Activated T-helper 1 cell treated with anti-CD3 and anti-CD28 coated beads, Interleukin-12 subunit alpha, Interleukin-12 subunit beta, Interleukin-2, Interleukin-4 antibody, amounts not matched to agents 30 ng/mL and 10 ng/mL and 1 ng/mL, durations not matched to agents 14 hours and 24 hours and 36 hours (primary cell): ENCODE results near the gene CD151. TPM values are rescaled to one million over a fixed set of nuclear protein-coding genes. Genes with fewer than 3 reads are reported as not detected.

ENCODE experiments used
- DNase-seq: peaks from one replicate; pipeline ENCODE4 v3.0.0; 2021; ENCODE audit warnings: low spot score
- H3K27ac Mint-ChIP-seq: one replicate; pipeline ENCODE4 v1.8.0; 2021; ENCODE audit warnings: mild to moderate bottlenecking, mixed read lengths
- H3K27me3 Mint-ChIP-seq: one replicate; pipeline ENCODE4 v1.8.0; 2022; ENCODE audit warnings: mild to moderate bottlenecking, moderate library complexity, mixed read lengths; ENCODE audit not compliant: insufficient read depth
- H3K36me3 Mint-ChIP-seq: one replicate; pipeline ENCODE4 v1.8.0; 2021; ENCODE audit warnings: low read depth, mixed read lengths
- H3K4me1 Mint-ChIP-seq: one replicate; pipeline ENCODE4 v1.8.0; 2021; ENCODE audit warnings: low read depth, mixed read lengths
- H3K4me3 Mint-ChIP-seq: one replicate; pipeline ENCODE4 v1.8.0; 2021; ENCODE audit warnings: mild to moderate bottlenecking, moderate library complexity, mixed read lengths
- H3K9me3 Mint-ChIP-seq: one replicate; pipeline ENCODE4 v1.8.0; 2021; ENCODE audit warnings: mixed read lengths
- intact Hi-C: fragments of 100-400 bp; cut with micrococcal nuclease; formaldehyde crosslinking; loops from one replicate; pipeline ENCODE4 v1.15.1; 2024
- total RNA-seq: library from RNA; stranded (reverse); gene quantifications from 2 replicates; pipeline ENCODE4 v1.2.3, GENCODE V29; 2022

CD151 gene
- total RNA-seq, 1 donor from 2014 or later, result 80.6 TPM

DNA sequence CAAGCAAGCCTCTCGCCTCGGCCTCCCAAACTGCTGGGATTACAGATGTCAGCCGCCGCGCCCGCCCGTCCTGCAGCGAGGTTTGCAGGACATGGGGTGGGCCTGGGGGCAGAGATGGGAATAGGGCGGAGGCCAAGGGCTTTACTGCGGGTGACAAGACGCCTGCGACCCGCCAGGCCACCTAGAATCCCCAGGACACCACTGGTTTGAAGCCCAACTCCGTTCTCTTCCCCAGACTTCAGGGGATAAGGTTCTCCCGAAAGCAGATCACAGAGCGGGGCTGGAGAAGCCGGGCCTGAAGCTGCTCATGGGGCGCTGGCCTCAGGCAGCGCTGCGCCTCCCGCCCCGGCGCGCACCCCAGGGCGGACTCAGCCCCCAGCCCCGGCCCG lies 9.2 kb downstream of the CD151 start:
- Mint-ChIP-seq H3K27me3 (peaks cover 2% of the 10 kb centered on the region), H3K9me3 (no peaks in the 10 kb centered on the region), H3K4me3 (peak overlapping the region; percentile 89), H3K36me3 (peaks cover 6% of the 10 kb centered on the region), H3K27ac (peak overlapping the region; percentile 73), H3K4me1 (peaks cover 16% of the 10 kb centered on the region)
- no peak for DNase-seq
- intact Hi-C loops, result loop anchor here (1.0 to 5.0 kb wide), 4 partner anchors 10 to 69 kb away; partner anchors contain the start of genes CD151, CHID1, PIDD1 and RPLP2

GRCh38 chr11:842370-843002 lies 9.7 kb downstream of the CD151 start, which contains the start of the genes POLR2L and TSPAN4:
Gene POLR2L (minus strand): TSS chr11:842529. CDS start chr11:842508, 21 bp downstream.
Gene TSPAN4 (plus strand): TSS chr11:842852. CDS start chr11:850305, 7,453 bp downstream.
- H3K27ac Mint-ChIP-seq, result peak within 1 kb of the TSS; percentile 73
- peaks cover 2% of the 10 kb centered on the region for H3K27me3 Mint-ChIP-seq
- no peaks in the 10 kb centered on the region for H3K9me3 Mint-ChIP-seq
- DNase-seq, result peak; percentile 82
- H3K4me3 Mint-ChIP-seq, result peak within 1 kb of the TSS; percentile 89
- intact Hi-C loops, result loop anchor here (1.0 to 5.0 kb wide), 4 partner anchors 10 to 68 kb away; partner anchors contain the start of genes CD151, CHID1, PIDD1 and RPLP2
- peaks cover 16% of the 10 kb centered on the region for H3K4me1 Mint-ChIP-seq
- peaks cover 6% of the 10 kb centered on the region for H3K36me3 Mint-ChIP-seq

GRCh38 chr11:843086-843734 lies 10.5 kb downstream of the CD151 start:
- Mint-ChIP-seq H3K4me1 (peaks cover 16% of the 10 kb centered on the region), H3K36me3 (peaks cover 6% of the 10 kb centered on the region), H3K4me3 (peak overlapping the region; percentile 83), H3K27ac (peak overlapping the region; percentile 23), H3K27me3 (peaks cover 2% of the 10 kb centered on the region), H3K9me3 (no peaks in the 10 kb centered on the region)
- intact Hi-C loops, result loop anchor here (2.0 to 5.0 kb wide), 2 partner anchors 36 to 68 kb away; partner anchors contain the start of genes CHID1, PIDD1 and RPLP2
- DNase-seq, result no peak

- H3K27me3 Mint-ChIP-seq, result peaks cover 2% of the 10 kb centered on the region
- intact Hi-C loops, result loop anchor here (2.0 to 5.0 kb wide), 2 partner anchors 37 to 67 kb away; partner anchors contain the start of genes CHID1, PIDD1 and RPLP2
- H3K4me1 Mint-ChIP-seq, result peaks cover 16% of the 10 kb centered on the region
- peak overlapping the region; percentile 83 for H3K4me3 Mint-ChIP-seq
- peak overlapping the region; percentile 23 for H3K27ac Mint-ChIP-seq
- no peaks in the 10 kb centered on the region for H3K9me3 Mint-ChIP-seq
- no peak for DNase-seq
- peaks cover 6% of the 10 kb centered on the region for H3K36me3 Mint-ChIP-seq
Observed at GRCh38 chr11:843818-844692, 11.3 kb downstream of the CD151 start.

GRCh38 chr11:844693-845644 lies 12.2 kb downstream of the CD151 start:
- DNase-seq, result no peak
- H3K27me3 Mint-ChIP-seq, result peaks cover 2% of the 10 kb centered on the region
- H3K4me3 Mint-ChIP-seq, result peak overlapping the region; percentile 33
- intact Hi-C loops, result loop anchor here (5.0 kb wide), 2 partner anchors 38 to 82 kb away; partner anchors contain the start of genes AP2A2, PIDD1 and RPLP2
- no peak overlapping the region for H3K27ac Mint-ChIP-seq
- peaks cover 16% of the 10 kb centered on the region for H3K4me1 Mint-ChIP-seq
- peaks cover 6% of the 10 kb centered on the region for H3K36me3 Mint-ChIP-seq
- no peaks in the 10 kb centered on the region for H3K9me3 Mint-ChIP-seq

GRCh38 chr11:845872-846495 lies 13.2 kb downstream of the CD151 start:
- intact Hi-C loops, result loop anchor here (5.0 kb wide), 1 partner anchor 81 kb away; the partner anchor contains the start of gene AP2A2
- Mint-ChIP-seq H3K4me1 (peaks cover 9% of the 10 kb centered on the region), H3K27ac (no peak overlapping the region), H3K9me3 (no peaks in the 10 kb centered on the region), H3K27me3 (peaks cover 2% of the 10 kb centered on the region), H3K4me3 (no peak overlapping the region), H3K36me3 (peaks cover 3% of the 10 kb centered on the region)
- no peak for DNase-seq

- Mint-ChIP-seq H3K4me3 (no peak overlapping the region), H3K36me3 (no peaks in the 10 kb centered on the region)
Observed at GRCh38 chr11:846496-847098, 13.8 kb downstream of the CD151 start.

DNA sequence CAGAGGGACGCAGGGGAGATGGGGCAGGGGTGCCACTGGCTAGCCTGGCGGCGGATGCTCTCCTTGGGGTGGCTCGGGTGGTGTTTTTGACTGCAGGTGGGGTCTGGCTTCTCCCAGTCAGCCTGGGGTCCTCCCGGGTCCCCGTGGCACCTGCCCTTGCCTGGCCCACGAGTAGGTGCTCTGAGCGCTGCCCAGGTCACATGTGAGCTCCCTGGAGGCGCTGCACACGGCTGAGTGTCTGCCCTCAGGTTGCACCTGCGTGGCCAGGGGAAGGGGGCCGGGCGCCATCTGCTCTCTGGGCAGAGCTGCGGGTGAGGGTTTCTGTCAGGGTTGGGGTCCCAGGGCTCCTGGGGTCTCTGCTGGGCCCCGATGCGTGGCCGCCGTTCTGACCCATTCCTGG lies 15.1 kb downstream of the CD151 start:
- no peak overlapping the region for H3K4me3 Mint-ChIP-seq
- DNase-seq, result no peak
- peaks cover 5% of the 10 kb centered on the region for H3K4me1 Mint-ChIP-seq
- peaks cover 4% of the 10 kb centered on the region for H3K27me3 Mint-ChIP-seq
- H3K9me3 Mint-ChIP-seq, result no peaks in the 10 kb centered on the region
- H3K27ac Mint-ChIP-seq, result no peak overlapping the region
- intact Hi-C loops, result loop anchor here (1.0 to 5.0 kb wide), 3 partner anchors 17 to 203 kb away; partner anchors contain the start of gene AP2A2
- no peaks in the 10 kb centered on the region for H3K36me3 Mint-ChIP-seq

More at GRCh38 chr11:846496-847098, 13.8 kb downstream of the CD151 start:
- Mint-ChIP-seq H3K27ac (peak overlapping the region; percentile 48), H3K9me3 (no peaks in the 10 kb centered on the region), H3K4me1 (peaks cover 5% of the 10 kb centered on the region), H3K27me3 (peaks cover 2% of the 10 kb centered on the region)
- no peak for DNase-seq
- intact Hi-C loops, result loop anchor here (5.0 kb wide), 1 partner anchor 81 kb away; the partner anchor contains the start of gene AP2A2

GRCh38 chr11:848380-848931 lies 15.7 kb downstream of the CD151 start:
- Mint-ChIP-seq H3K27ac (no peak overlapping the region), H3K4me1 (peaks cover 4% of the 10 kb centered on the region), H3K36me3 (no peaks in the 10 kb centered on the region), H3K4me3 (peak overlapping the region; percentile 37), H3K27me3 (peaks cover 4% of the 10 kb centered on the region), H3K9me3 (no peaks in the 10 kb centered on the region)
- intact Hi-C loops, result loop anchor here (1.0 to 5.0 kb wide), 3 partner anchors 18 to 203 kb away; partner anchors contain the start of gene AP2A2
- peak; percentile 60 for DNase-seq

DNA sequence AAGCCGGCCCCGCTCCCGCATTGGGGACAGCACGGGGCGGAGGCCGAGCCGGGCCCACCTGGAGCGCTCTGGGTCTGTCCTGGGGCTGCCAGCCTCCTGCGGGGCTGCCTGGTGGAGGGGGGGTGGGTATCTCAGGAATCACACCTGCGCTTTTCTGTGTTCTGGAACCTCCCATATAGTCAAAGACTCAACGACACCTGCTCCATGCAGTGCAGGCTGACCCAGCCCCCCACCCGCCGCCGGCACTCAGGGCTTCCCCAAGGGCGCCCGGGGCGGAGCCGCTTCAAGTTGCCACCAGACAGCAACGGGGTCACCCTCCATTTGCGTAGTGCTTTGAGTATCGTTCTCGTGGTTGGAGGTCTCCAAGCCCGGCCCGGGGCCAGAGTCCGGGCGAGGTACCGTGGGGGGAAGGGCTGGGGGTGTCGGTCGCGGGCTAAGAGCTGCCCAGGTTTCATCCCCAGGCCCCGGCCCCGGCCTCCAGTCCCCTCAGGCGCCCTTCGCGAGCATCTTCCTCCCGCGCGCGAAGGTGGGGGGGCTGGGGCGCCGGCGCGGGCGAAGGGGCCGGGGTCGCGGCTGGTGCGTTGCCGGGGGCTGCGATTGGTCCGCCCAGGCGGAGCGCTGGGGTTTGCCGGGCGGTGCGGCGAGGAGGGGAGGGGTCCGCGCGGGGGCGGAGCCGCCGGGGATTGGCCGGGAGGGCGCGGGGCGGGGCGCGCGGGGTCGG lies 16.5 kb downstream of the CD151 start:
- H3K27me3 Mint-ChIP-seq, result peaks cover 4% of the 10 kb centered on the region
- no peaks in the 10 kb centered on the region for H3K36me3 Mint-ChIP-seq
- no peaks in the 10 kb centered on the region for H3K9me3 Mint-ChIP-seq
- no peaks in the 10 kb centered on the region for H3K4me1 Mint-ChIP-seq
- DNase-seq, result no peak
- intact Hi-C loops, result loop anchor here (2.0 to 5.0 kb wide), 2 partner anchors 18 to 78 kb away; partner anchors contain the start of gene AP2A2
- peak overlapping the region; percentile 61 for H3K4me3 Mint-ChIP-seq
- H3K27ac Mint-ChIP-seq, result no peak overlapping the region
